GM18868 (cell line): Measurements from ENCODE around the gene FBXL20.
"Not testable (repeated sequence)": the region's sequence is repeated elsewhere in the genome, so short reads cannot be mapped to it uniquely, and the experiment has no call there.

ENCODE experiments used
- ATAC-seq: cut with Tn5 transposase; IDR thresholded peaks from one replicate; pipeline ENCODE4 v1.9.1; 2021; ENCODE audit warnings: mild to moderate bottlenecking, moderate library complexity; ENCODE audit not compliant: unreplicated experiment

Gene FBXL20

GRCh38 chr17:39261286-39261685 is 140.1 kb downstream of the FBXL20 start:
- no peak for ATAC-seq

DNA sequence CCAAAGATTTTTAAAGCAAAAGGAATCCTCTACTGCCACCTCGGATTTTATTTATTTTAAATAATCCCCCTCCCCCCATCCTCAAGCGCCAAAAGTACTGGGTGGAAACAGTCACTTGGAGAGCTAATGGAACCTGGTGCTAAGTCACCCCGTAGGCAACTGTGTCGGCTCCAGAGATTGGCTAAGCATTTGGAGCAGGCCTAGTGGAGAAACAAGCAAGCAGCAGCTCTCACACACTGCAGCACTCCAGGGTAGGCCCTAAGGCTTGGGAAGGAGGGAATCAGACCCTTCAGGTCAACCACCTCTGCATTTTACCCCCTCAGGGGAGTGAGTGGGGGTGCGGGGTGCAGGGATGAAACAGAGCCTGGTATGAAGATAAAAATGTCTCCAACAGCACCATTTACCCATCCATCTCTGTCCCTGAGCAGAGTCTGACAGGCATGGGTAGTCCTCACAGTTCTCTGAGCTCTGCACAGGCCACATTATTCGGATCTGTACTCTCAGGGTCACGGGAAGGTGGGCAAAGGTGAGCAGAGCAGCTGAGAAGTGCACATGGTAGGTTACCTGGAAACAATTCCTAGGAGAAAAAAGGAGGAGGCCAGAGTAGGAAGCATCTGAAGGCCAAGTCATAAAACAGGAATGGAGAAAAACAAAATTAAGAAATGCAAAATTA is 148.5 kb downstream of the FBXL20 start:
- ATAC-seq = no peak

DNA sequence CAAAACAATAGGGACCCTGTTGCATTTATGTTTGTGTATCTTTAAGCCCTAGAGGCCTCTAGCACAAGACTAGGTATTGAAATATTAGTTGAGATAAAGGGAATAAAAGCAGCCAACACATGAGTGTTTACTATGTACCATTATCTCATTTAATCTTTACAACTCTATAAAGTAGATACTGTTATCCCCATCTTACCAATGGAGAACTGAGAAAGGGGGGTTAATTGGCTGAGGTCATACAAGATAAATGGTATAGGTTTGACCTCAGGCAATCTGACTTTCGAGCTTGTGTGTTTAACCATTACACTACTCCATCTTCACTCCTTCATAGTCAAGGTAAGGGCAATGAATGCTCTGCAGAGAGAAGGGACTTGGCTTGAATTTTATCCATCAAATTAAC is 149.4 kb downstream of the FBXL20 start:
- no peak for ATAC-seq

DNA sequence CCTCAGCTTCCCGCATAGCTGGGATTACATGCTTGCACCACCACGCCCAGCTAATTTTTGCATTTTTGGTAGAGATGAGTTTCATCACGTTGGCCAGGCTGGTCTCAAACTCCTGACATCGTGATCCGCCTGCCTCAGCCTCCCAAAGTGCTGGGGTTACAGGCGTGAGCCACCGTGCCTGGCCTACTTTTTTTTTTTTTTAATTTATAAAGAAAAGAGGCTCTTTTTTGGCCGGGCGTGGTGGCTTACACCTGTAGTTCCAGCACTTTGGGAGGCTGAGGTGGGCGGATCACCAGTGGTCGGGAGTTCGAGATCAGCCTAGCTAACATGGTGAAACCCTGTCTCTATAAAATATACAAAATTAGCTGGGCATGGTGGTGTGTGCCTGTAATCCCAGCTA is 151.3 kb downstream of the FBXL20 start:
- not testable (repeated sequence) for ATAC-seq

DNA sequence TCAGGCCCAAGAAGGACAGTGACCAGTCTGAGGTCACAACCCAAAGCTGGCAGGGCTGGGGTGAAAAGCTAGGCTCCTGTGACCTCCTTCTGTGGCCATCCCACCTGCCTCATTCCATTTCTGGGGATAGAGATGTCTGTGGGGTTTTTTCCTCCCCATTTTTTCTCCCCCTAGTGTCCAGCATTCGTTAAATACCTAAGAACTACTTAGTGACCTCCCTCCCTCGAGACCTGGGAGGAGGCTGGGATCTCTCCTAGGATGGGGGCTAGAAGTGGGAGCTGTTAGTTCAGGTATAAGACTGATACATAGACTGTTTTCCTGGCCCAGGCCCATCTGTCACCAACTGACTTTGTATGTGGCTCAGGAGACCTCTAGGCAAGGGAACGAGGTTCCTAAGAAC is 155.2 kb downstream of the FBXL20 start:
- ATAC-seq = no peak

GRCh38 chr17:39244600-39245570 is 156.5 kb downstream of the FBXL20 start:
- peak; percentile 57 for ATAC-seq

- ATAC-seq = no peak
Measured at GRCh38 chr17:39244016-39244599, 157.3 kb downstream of the FBXL20 start.

DNA sequence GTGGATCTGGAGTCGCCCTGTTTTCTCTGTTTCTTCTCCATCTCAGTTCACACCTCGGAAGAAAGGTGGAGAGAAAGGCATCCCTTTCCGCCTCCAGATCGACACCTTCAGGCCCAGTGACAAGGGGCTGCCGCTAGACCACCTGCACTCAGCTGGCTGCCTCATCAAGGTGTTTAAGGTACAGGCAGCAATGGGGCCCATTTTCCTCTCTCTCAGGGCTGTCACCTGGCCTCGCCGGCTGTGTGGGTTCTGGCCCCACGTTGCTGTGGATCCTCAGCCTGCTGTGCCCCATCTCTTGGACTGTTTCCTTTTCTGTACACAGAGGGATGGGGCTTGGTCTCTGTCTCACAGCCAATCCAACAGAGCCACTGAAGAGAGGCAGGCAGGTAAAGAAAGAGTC is 158.3 kb downstream of the FBXL20 start:
- no peak for ATAC-seq

GRCh38 chr17:39240631-39241030 is 160.8 kb downstream of the FBXL20 start:
- ATAC-seq = no peak

GRCh38 chr17:39239640-39240314 is 161.6 kb downstream of the FBXL20 start:
- no peak for ATAC-seq

DNA sequence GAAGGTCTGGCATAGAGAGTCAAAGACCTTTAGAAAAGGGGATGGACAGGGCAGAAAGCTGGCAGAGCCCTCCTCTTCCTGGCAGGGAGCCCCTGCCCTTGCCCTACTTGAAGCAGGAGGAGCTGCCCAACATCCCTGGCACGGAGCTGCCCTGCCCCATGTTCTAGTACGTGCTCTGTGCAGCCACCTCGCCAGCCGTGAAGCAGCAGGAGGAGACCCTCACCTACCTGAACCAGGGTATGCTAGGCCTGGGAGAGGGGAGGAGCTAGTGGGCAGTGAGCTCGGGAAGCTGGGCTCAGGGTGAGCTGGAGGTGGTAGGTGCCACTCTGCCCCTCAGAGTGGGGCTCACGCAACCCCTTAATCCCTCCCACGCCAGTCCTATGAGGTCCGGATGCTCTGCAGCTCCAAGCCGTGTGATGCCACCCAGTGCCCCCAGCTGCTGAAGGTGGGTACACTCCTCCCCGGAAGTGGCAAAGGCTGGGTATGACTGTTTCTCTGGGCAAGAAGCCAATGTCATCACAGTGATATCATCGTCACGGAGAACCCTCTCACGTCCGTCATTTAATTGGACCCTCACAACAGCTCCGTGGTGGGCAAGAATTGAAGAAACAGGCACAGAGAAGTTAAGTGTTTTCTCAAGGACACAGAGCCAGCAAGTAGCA is 163.0 kb downstream of the FBXL20 start:
- no peak for ATAC-seq

DNA sequence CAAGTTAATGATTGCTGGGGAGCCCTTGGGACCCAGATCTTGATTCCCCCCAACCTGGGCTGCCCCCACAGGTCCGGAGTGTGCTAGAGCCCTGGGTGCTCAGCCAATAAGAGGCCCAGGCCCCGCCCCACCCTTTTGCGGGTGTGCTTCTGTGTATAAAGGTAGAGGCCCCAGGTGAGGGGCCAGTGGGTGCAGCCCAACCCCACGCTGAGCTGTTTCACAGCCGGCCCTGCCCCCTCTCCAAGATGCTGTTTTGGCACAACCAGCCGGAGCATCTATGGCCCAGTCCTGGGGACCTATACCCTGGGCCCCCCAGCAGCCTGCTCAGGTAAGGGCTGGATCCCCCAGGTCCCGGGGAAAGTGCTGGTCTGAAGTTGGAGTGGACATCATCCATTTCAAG is 163.8 kb downstream of the FBXL20 start:
- no peak for ATAC-seq

- no peak for ATAC-seq
Measured at GRCh38 chr17:39236981-39237441, 164.4 kb downstream of the FBXL20 start.

GRCh38 chr17:39236450-39236927 is 164.9 kb downstream of the FBXL20 start:
- no peak for ATAC-seq

GRCh38 chr17:39235555-39236449 is 165.6 kb downstream of the FBXL20 start:
- ATAC-seq = no peak

DNA sequence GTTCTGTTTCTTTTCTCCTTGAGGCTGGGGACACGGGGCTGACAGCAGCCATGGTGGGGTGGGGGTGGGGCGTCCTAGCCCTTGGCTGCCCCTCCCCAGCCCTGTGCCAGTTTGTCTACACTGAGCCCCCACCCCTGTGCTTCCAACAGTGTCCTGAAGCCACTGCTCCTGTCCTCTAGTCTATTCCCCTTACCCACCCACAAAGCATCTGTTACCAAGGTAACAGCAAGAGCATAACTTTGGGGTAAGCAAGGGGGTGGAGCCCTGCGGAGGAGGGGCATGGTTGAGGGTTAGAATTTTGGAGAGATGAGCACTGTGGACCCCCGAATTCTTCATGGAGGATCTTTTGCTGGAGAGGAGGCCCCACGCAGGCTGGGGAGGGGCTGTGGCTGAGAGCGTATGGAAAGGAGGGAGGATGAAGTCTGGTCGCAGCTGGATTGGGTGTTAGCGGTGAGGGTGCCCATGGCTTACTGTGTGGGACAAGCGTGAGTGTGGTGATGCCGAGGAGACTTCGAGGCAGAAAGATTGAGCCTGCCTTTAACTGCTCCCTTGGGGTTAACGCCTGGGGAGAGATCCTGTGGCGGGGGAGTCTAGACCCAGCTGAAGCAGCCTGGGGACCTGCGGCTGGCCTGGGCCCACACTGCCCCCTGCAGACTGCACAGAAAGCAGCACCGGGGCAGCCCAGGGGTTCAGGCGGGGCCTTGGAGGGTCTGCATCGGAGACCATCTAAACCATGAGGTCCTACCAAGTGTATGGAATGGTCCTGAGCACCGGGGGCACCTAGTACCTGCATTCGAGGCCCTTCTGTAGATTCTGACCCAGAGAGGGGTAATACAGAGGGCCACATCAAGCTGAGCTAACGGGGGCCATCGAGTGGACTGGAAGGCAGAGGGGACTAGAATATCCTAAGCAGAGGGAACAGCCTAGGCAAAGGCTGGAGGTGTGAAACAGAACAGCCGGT is 169.6 kb downstream of the FBXL20 start:
- ATAC-seq = no peak

- ATAC-seq = no peak
Measured at GRCh38 chr17:39231091-39231561, 170.3 kb downstream of the FBXL20 start.

GRCh38 chr17:39230361-39230760 is 171.1 kb downstream of the FBXL20 start:
- ATAC-seq = no peak
